Measurements from ENCODE around the gene STARD9.
"Not testable (repeated sequence)": the region's sequence is repeated elsewhere in the genome, so short reads cannot be mapped to it uniquely, and the experiment has no call there.

Gene STARD9

DNA sequence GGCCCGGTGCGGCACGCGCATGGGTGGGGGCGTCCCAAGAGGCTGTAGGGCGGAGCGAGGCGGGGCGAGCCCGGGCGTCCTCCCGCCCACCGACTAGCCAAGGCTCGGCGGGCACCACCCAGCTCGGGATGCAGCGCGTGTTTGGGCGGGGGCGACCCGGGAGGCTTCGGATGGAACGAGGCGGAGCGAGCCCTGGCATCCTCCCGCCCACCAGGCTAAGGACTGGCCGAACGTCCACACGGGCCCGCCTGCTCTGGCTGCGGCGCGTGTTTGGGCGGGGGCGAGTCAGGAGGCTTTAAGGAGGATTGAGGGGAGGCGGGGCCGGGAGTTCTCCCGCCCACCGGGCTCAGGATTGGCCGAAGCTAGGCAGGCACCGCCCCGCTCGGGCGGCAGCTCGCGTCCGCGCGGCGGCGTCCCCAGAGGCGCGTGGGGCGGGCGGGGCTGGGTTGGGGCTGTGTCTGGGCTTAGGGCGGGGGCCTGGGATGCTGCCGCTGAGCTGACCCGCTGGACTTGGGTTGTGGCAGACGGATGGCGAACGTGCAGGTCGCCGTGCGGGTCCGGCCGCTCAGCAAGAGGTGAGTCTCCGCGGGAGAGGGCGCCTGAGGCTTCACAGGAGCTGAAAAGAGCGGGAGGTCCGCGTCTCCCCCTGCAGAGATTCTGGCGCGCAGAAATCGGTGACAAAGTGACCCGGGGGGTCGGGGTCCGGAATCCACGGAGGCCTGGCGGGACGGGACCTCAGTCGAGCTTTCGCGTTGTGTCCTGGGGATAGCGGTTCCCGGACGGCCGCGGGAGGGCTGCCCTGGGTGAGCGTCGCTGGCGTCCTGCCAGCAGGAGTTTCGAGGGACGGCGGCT is at the start of gene STARD9:
Gene STARD9 (plus strand): TSS at position 419 of the 852 bp plus-strand sequence. CDS start 110 bp downstream, at position 529.
- DNase-seq (peak; percentile 96), ATAC-seq (replicated peaks) (peak; percentile 91 to 95)
- H3K4me1 Mint-ChIP-seq: peaks cover 24 to 32% of the 10 kb centered on the region in 2 donors
- H3K9me3 Mint-ChIP-seq: no peaks in the 10 kb centered on the region
- peaks cover 2% of the 10 kb centered on the region in 2 donors for H3K36me3 Mint-ChIP-seq
- H3K27me3 Mint-ChIP-seq: peaks cover 5 to 7% of the 10 kb centered on the region in 2 donors
- peak within 1 kb of the TSS; percentile 97 for H3K4me3 Mint-ChIP-seq
- peak within 1 kb of the TSS; percentile 81 for H3K27ac Mint-ChIP-seq

DNA sequence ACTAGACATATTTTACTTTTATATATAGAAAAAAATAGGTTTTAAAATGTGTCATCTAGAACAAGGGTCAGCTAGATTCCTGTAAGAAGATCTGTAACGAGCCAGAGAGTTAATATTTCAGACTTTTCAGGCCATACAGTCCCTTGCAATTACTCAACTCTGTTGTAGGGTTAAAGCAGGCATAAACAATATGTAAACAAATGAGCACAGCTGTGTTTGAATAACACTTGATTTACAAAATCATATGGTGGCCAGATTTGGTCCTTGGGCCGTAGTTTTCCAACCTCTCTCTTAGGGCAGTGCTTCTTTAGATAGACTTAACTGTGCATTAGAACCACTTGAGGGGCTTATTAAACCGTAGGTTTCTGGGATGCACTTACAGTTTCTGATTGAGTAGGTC is 46.4 kb upstream of the STARD9 start:
- Mint-ChIP-seq H3K27me3 (no peaks in the 10 kb centered on the region), H3K9me3 (no peaks in the 10 kb centered on the region), H3K4me1 (no peaks in the 10 kb centered on the region), H3K36me3 (peaks cover 23 to 28% of the 10 kb centered on the region in 2 donors), H3K27ac (no peak overlapping the region), H3K4me3 (no peak overlapping the region)
- DNase-seq (no peak), ATAC-seq (replicated peaks) (no peak)

DNA sequence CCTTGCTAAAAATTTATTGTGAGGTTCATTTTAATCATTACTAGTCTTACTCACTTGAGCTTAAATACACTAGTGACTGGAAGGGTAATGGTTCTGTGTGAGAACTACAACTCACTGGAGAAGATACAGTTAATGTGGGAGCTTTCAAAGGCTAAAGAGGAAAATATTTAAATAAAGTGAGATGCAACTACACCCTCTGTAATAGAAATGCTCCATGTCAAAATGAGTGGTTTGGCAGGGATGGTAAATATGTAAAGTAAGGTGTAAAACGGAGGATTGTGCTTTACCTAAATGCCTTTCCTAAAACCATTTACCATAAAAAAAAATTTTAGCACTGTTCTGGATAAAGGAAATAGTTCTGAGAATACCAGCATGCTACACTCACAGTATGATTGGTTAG is 42.2 kb upstream of the STARD9 start:
- H3K9me3 Mint-ChIP-seq: no peaks in the 10 kb centered on the region
- ATAC-seq (replicated peaks) (no peak), DNase-seq (no peak)
- no peaks in the 10 kb centered on the region for H3K4me1 Mint-ChIP-seq
- H3K27ac Mint-ChIP-seq: no peak overlapping the region
- no peaks in the 10 kb centered on the region for H3K27me3 Mint-ChIP-seq
- H3K4me3 Mint-ChIP-seq: no peak overlapping the region
- H3K36me3 Mint-ChIP-seq: peaks cover 29 to 45% of the 10 kb centered on the region in 2 donors

DNA sequence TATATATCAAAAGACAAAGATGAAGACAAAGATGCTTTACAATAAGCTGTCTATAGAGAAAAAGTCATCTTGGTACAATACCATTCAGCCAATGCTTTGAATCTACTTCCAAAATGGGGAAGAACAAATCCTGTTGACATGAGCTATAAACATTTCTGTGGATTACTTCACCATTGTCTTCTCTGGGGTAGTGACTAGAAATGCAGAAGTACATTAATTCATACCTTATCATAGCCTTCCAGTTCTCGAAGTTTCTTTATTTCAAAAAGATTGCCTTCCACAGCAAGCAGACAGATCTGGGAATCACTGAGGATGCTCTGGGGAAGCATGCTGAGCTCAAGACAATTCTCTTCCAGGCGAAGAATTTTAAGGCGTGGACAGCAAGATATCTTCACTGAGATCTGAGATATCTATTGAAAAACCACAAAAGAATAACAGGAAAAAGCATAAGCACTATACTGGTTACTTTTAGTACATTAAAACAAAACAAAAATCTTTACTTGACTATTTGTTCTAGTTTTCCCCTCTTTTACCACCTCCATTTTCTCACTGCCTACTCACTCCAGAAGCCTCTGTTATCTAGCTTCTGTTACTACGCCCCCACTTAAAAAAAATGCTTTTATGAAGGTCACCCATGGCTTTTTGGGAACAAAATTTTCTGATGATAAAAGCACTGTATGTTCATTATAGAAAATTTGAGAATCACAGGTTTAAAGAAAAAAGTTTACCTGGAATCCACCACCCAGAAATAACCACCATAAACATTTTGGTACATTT is 30.4 kb upstream of the STARD9 start:
- no peak overlapping the region for H3K4me3 Mint-ChIP-seq
- ATAC-seq (replicated peaks) (no peak), DNase-seq (no peak)
- peaks cover 19 to 40% of the 10 kb centered on the region in 2 donors for H3K4me1 Mint-ChIP-seq
- H3K27ac Mint-ChIP-seq: no peak overlapping the region
- peaks cover 18 to 37% of the 10 kb centered on the region in 2 donors for H3K36me3 Mint-ChIP-seq
- no peaks in the 10 kb centered on the region for H3K9me3 Mint-ChIP-seq
- no peaks in the 10 kb centered on the region for H3K27me3 Mint-ChIP-seq

DNA sequence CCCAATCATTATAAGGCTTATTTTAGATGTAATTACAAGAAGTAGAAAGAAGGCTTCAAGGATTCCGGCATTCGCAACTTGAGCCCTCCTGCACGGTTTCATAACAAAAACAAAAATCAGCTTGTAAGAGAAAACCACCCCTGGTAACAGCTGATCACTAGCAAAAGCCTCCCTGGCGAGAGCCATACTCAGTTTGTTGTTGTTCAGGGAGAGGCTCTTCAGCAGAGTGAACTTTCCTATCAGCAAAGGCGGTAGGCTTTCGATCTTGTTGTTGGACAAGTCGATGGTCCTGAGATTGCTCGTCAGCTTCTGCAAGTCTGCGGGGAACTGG is 27.5 kb upstream of the STARD9 start:
- ATAC-seq (replicated peaks) (peak in 1 of 2 donors; percentile 28), DNase-seq (no peak)

DNA sequence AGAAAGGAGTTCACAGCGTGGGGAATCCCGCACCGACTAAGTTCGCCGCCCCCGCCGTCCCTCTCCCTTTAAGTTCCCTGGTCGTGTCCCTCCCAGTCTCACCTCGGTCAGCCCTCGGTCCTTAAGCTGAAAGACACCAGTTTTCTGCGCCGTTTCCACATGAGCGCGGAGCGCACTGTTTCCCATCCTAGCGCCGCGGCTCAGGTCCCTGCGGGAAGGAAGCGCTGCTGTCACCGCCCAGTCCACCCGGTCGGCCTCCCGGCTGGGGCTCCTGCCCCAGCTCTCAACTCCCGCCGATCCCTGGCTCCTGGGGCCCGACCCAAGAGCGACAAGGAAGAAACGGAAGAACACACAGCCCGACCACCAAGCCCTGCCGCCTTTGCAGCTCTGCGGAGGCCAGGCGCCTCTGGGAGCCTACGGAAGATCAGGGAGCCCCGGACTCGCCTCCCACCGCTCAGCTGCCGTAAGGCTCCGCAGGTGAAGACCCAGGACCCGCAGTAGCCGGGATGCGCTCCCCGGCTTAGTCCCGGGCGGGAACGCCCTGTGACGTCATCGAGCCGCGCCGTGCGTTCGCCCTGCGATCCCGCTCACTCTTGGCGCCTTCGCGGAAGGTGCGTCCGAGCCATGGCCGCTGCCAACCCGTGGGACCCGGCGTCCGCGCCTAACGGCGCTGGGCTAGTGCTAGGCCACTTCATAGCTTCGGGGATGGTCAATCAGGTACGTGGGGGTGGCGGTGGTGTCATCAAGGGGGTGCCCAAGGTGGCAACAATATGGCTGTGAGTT is 27.0 kb upstream of the STARD9 start, which contains the start of the genes HAUS2 and LRRC57:
Gene HAUS2 (plus strand): TSS at position 590 of the 783 bp plus-strand sequence. CDS start 35 bp downstream, at position 625.
Gene LRRC57 (minus strand): TSS at position 545 of the 783 bp plus-strand sequence. CDS start 359 bp downstream, at position 186.
- no peaks in the 10 kb centered on the region for H3K27me3 Mint-ChIP-seq
- no peaks in the 10 kb centered on the region for H3K9me3 Mint-ChIP-seq
- peak; percentile 90 to 93 for ATAC-seq (replicated peaks)
- peak; percentile 82 for DNase-seq
- H3K4me1 Mint-ChIP-seq: peaks cover 25 to 56% of the 10 kb centered on the region in 2 donors
- peaks cover 13 to 29% of the 10 kb centered on the region in 2 donors for H3K36me3 Mint-ChIP-seq
- peak within 1 kb of the TSS; percentile 94 to 95 for H3K4me3 Mint-ChIP-seq
- H3K27ac Mint-ChIP-seq: peak within 1 kb of the TSS; percentile 96

More for the DNA sequence above, 27.5 kb upstream of the STARD9 start:
- peak overlapping the region; percentile 94 to 95 for H3K4me3 Mint-ChIP-seq
- peaks cover 24 to 54% of the 10 kb centered on the region in 2 donors for H3K4me1 Mint-ChIP-seq
- H3K27me3 Mint-ChIP-seq: no peaks in the 10 kb centered on the region
- no peaks in the 10 kb centered on the region for H3K9me3 Mint-ChIP-seq
- peaks cover 12 to 29% of the 10 kb centered on the region in 2 donors for H3K36me3 Mint-ChIP-seq
- peak overlapping the region; percentile 96 for H3K27ac Mint-ChIP-seq

DNA sequence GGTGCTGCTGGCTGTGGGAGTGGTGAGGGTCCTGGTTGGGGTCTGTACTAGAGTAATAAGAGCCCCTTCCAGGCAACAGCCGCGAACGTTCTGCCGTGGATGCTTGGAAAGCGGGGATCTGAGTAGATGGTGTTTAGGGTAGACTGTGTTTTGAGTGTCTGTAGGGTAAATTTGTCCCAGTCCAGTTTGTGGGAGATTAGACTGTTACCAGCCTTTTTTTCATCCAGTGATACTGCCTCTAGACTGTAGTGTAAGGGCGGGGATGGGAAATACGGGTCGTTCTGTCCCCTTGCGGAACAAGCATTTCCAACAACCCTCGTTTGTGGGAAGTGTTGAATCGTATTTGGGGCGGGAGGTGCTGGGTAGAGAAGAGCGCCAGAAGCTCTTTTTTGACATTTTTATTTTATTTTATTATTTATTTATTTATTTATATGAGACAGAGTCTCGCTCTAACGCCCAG is 26.3 kb upstream of the STARD9 start:
- ATAC-seq (replicated peaks) (peak; percentile 49 to 55), DNase-seq (no peak)
- peaks cover 29 to 62% of the 10 kb centered on the region in 2 donors for H3K4me1 Mint-ChIP-seq
- peak overlapping the region; percentile 94 to 95 for H3K4me3 Mint-ChIP-seq
- no peaks in the 10 kb centered on the region for H3K27me3 Mint-ChIP-seq
- peaks cover 12 to 27% of the 10 kb centered on the region in 2 donors for H3K36me3 Mint-ChIP-seq
- no peaks in the 10 kb centered on the region for H3K9me3 Mint-ChIP-seq
- H3K27ac Mint-ChIP-seq: peak overlapping the region; percentile 96

DNA sequence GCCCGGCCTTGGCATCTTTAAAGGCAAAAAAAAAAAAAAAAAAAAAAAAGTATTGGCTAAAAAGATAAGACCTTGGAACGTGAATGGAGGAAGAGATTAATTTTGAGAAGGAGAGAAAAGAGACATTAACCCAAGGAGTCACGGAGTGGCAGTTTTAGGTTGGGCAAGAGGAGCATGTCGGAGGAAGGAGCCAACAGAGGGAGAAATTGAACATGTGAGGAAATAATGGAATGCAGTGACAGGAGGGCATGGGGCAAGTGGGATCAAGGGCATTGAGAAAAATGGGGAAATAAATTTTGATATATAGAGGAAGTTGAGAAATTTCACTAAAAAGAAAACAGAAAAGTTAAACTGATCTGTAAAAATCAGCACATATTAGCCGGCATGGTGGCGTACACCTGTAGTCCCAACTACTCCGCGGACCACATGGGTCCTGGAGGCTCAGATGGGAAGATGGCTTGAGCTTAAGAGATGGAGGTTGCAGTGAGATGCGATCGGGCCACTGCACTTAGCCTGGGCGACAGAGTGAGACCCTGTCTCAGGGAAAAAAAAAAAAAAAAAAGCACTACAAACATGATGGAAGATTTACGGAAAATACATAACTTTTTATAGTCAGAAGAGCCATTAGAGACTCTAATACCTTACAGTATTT is 25.5 kb upstream of the STARD9 start:
- Mint-ChIP-seq H3K36me3 (peaks cover 12 to 31% of the 10 kb centered on the region in 2 donors), H3K4me1 (peaks cover 29 to 70% of the 10 kb centered on the region in 2 donors), H3K27ac (peak overlapping the region; percentile 20), H3K9me3 (no peaks in the 10 kb centered on the region), H3K4me3 (peak overlapping the region; percentile 94 to 95), H3K27me3 (no peaks in the 10 kb centered on the region)
- ATAC-seq (replicated peaks) (no peak), DNase-seq (no peak)

DNA sequence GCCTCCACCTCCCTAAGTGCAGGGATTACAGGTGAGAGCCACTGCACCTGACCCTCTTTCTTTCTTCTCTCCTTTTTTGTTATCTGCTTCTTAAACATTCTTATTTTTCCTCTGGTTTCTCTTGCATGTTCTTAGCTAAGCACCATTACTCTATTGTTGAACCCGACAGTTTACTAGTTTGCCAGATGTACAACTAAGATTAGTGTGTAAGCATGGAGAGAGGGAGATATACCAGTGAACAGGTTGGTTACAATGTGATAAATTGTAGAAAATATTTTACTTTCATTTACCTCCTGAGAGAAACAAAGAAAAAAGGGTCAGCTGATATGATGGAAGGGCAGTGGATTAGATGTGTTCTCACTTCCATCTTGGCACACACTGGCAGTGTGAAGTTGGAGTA is 21.9 kb upstream of the STARD9 start:
- H3K4me3 Mint-ChIP-seq: no peak overlapping the region
- no peak overlapping the region for H3K27ac Mint-ChIP-seq
- no peaks in the 10 kb centered on the region for H3K9me3 Mint-ChIP-seq
- peaks cover 7 to 17% of the 10 kb centered on the region in 2 donors for H3K36me3 Mint-ChIP-seq
- no peak for DNase-seq
- no peak for ATAC-seq (replicated peaks)
- no peaks in the 10 kb centered on the region for H3K27me3 Mint-ChIP-seq
- peaks cover 14 to 41% of the 10 kb centered on the region in 2 donors for H3K4me1 Mint-ChIP-seq

DNA sequence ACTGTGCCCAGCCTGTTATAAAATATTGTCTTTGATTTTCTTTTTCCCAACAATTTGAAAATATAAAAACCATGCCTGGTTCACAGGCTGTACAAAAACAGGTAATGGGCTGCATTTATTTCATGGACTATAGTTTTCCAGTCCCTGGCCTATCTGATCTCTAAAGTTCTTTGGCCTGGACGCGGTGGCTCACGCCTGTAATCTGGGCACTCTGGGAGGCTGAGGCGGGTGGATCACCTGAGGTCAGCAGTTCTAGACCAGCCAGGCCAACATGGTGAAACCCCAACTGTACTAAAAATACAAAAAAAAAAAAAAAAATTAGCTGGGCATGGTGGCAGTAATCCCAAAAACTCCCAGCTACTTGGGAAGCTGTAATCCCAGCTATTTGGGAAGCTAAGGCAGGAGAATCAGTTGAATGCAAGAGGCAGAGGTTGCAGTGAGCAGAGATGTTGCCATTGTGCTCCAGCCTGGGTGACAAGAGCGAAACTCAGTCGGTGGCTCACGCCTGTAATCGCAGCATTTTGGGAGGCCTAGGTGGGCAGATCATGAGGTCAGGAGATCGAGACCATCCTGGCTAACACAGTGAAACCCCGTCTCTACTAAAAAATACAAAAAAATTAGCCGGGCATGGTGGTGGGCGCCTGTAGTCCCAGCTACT is 18.7 kb upstream of the STARD9 start:
- Mint-ChIP-seq H3K36me3 (peaks cover 6 to 21% of the 10 kb centered on the region in 2 donors), H3K4me1 (peaks cover 8 to 16% of the 10 kb centered on the region in 2 donors)
- not testable (repeated sequence) for ATAC-seq (replicated peaks); H3K9me3 Mint-ChIP-seq; DNase-seq; H3K27me3 Mint-ChIP-seq; H3K4me3 Mint-ChIP-seq; H3K27ac Mint-ChIP-seq

DNA sequence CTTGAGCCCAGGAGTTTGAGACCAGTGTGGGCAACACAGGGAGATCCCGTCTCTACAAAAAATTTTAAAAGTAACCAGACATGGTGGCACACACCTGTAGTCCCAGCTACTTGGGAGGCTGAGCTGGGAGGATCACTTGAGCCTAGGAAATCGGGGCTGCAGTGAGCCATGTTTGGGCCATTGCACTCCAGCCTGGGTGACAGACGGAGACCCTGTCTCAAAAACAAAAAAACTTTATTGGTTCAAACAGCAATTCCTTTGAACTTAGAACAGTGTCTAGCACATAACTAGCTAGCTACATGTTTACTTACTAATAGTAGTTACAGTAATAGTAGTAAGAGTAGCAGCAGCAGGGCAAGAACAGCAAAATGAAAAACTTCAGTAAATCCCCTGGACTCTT is 16.7 kb upstream of the STARD9 start:
- ATAC-seq (replicated peaks) (no peak), DNase-seq (no peak)
- Mint-ChIP-seq H3K27me3 (no peaks in the 10 kb centered on the region), H3K36me3 (peaks cover 3 to 21% of the 10 kb centered on the region in 2 donors), H3K4me1 (peaks cover 2 to 11% of the 10 kb centered on the region in 2 donors), H3K4me3 (no peak overlapping the region), H3K27ac (no peak overlapping the region), H3K9me3 (no peaks in the 10 kb centered on the region)

DNA sequence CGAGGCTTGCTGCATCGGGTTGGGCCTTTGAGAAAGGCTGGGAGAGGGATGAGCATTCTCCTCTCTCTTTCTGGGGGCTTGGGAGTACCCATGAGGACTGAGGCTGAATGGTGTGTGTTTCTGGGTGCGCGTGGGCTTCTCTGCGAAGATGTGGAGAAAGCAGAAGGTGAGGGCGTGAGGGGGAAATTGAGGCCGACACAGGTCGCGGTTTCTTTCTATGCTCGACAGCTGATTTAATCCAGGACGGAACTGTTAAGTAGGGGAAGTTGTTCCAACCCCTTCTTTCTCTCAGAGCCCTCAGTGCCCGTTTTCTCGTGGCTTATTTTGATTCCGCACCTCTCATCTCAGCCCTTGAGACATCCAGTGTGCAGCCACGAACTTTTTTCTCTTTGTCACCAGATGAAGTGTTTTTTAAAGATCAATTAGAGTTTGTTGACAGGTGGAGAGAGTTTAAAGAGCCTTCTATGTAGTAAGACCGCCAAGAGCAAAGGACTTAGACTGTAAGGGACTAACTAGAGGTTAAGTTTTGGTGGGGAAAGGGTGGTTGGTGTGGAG is 711 bp downstream of the STARD9 start:
- H3K9me3 Mint-ChIP-seq: no peaks in the 10 kb centered on the region
- peaks cover 0 to 2% of the 10 kb centered on the region in 2 donors for H3K36me3 Mint-ChIP-seq
- H3K4me1 Mint-ChIP-seq: peaks cover 29 to 39% of the 10 kb centered on the region in 2 donors
- H3K27ac Mint-ChIP-seq: peak overlapping the region; percentile 81
- H3K4me3 Mint-ChIP-seq: peak overlapping the region; percentile 97
- peaks cover 5 to 7% of the 10 kb centered on the region in 2 donors for H3K27me3 Mint-ChIP-seq
- no peak for ATAC-seq (replicated peaks)
- no peak for DNase-seq

Data from stimulated activated naive B cell treated with anti-CD40 and anti-IgM and Interleukin-4, amounts not matched to agents 10 μg/mL and 1 μg/mL and 100 μg/mL, for 72 hours (primary cell).